T-helper 1 cell treated with Interleukin-12 subunit alpha and Interleukin-12 subunit beta and Interleukin-4 antibody, amounts not matched to agents 30 μg/mL and 1 μg/mL, for 36 hours (primary cell): ENCODE results near the gene ZFHX3.

Source experiments
- H3K27ac Mint-ChIP-seq: one replicate; pipeline ENCODE4 v1.8.0; 2021; ENCODE audit warnings: mild to moderate bottlenecking, mixed read lengths
- H3K27me3 Mint-ChIP-seq: one replicate; pipeline ENCODE4 v1.8.0; 2021; ENCODE audit warnings: low read depth, mixed read lengths
- H3K36me3 Mint-ChIP-seq: one replicate; pipeline ENCODE4 v1.8.0; 2021; ENCODE audit warnings: low read depth, mixed read lengths
- H3K4me1 Mint-ChIP-seq: one replicate; pipeline ENCODE4 v1.8.0; 2021; ENCODE audit warnings: low read depth, mixed read lengths
- H3K4me3 Mint-ChIP-seq: one replicate; pipeline ENCODE4 v1.8.0; 2021; ENCODE audit warnings: mild to moderate bottlenecking, moderate library complexity, mixed read lengths
- H3K9me3 Mint-ChIP-seq: one replicate; pipeline ENCODE4 v1.8.0; 2021; ENCODE audit warnings: mixed read lengths

ZFHX3 gene

GRCh38 chr16:72935896-72936295 lies 112.0 kb downstream of the ZFHX3 start:
- H3K27me3 Mint-ChIP-seq: peaks cover 10% of the 10 kb centered on the region
- H3K4me3 Mint-ChIP-seq: no peak overlapping the region
- no peaks in the 10 kb centered on the region for H3K36me3 Mint-ChIP-seq
- peaks cover 14% of the 10 kb centered on the region for H3K4me1 Mint-ChIP-seq
- H3K27ac Mint-ChIP-seq: no peak overlapping the region
- H3K9me3 Mint-ChIP-seq: no peaks in the 10 kb centered on the region

DNA sequence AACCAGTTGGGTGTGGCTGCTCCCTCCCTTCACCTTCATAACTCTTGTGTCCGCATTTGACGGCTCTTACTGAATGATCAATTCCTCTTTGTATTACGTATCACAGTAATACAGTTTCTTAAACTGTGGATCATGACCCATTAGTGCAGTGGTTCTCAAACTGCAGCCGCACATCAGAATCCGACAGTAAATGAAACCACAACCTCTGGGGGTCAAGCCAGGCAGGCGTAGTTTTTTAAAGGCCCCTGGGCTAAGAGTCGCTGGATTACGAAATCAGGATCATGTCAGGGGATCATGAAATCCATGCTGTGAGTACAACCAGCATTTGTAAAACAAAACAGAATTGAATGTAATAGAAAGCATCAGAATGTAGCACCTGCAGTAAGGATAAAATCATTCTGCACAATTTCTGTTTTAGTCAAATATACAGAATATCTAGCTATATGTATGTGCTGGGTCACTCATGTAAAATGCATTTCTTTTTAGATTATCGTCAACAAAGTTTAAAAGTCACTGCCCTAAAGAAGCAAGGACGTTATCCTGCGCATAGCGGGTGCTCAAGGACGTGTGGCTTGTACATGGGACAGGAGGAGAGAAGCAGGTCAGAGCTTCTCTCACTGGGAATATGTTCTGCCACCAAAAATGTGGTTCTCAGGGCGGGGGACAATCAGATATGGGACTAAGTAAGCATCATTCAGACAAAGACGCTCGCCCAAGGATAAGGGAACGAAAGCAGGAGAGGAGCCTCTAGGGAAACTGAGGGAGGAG lies 113.1 kb downstream of the ZFHX3 start:
- Mint-ChIP-seq H3K4me3 (no peak overlapping the region), H3K9me3 (no peaks in the 10 kb centered on the region), H3K4me1 (peaks cover 14% of the 10 kb centered on the region), H3K36me3 (no peaks in the 10 kb centered on the region), H3K27ac (no peak overlapping the region), H3K27me3 (peaks cover 10% of the 10 kb centered on the region)

- Mint-ChIP-seq H3K4me3 (no peak overlapping the region), H3K27ac (peak overlapping the region; percentile 37), H3K27me3 (peaks cover 10% of the 10 kb centered on the region), H3K36me3 (no peaks in the 10 kb centered on the region), H3K9me3 (no peaks in the 10 kb centered on the region), H3K4me1 (peaks cover 14% of the 10 kb centered on the region)
Observed at GRCh38 chr16:72932677-72933335, 115.1 kb downstream of the ZFHX3 start.

- Mint-ChIP-seq H3K27me3 (peaks cover 10% of the 10 kb centered on the region), H3K36me3 (no peaks in the 10 kb centered on the region), H3K4me1 (peaks cover 14% of the 10 kb centered on the region), H3K4me3 (peak overlapping the region; percentile 66), H3K27ac (peak overlapping the region; percentile 87), H3K9me3 (no peaks in the 10 kb centered on the region)
Observed at GRCh38 chr16:72932050-72932449, 115.9 kb downstream of the ZFHX3 start.

DNA sequence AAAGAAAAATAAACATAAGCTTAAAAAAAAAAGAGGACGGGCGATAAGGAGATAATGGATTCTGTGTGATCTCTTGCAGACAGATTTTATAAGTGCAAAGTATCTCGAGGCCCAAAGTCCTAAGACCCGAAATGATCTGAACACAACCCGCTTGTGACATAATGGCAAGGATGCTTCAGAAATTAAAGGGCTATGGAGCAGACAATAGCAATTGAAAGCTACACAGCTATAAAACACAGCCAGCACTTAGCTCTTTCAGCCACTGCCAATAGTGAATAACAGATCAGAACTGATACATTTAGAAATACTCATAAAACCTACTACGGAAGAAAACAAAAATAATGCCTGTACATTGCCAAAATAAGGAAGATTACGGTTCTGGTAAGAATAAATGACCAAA lies 117.5 kb downstream of the ZFHX3 start:
- Mint-ChIP-seq H3K4me1 (peaks cover 14% of the 10 kb centered on the region), H3K9me3 (no peaks in the 10 kb centered on the region)

DNA sequence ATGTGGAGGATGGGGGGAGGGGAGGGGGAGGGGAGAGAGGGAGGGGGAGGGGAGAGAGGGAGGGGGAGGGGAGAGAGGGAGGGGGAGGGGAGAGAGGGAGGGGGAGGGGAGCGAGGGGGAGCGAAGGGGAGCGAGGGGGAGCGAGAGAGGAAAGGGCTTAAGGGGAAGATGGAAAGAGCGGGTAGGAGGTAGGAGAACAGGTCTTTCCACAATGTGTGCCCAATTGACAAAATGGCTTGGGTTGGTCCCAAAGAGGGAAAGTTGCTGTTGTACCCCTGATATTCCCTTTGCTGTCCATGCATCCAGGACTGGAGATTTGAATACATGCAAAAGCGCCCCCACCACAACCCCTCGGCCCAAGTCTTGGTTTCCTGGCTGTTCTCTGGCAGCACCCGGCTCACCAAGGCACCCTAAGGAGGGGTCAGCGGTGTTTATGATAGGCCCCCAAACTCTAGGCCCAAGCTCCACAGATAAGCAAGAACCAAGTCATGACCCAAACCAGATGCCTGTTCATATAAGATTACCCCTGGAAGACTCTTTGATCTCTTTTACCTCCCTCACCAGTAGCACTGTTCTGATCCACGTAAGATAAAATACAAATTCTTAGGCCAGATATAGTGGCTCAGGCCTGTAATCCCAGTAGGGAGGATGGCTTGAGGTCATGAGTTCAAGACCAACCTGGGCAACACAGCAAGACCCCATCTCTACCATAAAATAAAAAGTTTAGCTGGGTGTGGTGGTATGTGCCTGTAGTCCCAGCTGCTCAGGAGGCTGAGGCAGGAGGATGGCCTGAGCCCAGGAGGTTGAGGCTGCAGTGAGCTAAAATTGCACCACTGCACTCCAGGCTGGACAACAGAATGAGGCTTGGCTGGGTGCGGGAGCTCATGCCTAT lies 119.6 kb downstream of the ZFHX3 start:
- Mint-ChIP-seq H3K27ac (no peak overlapping the region), H3K9me3 (no peaks in the 10 kb centered on the region), H3K4me1 (peaks cover 14% of the 10 kb centered on the region), H3K36me3 (no peaks in the 10 kb centered on the region), H3K4me3 (no peak overlapping the region), H3K27me3 (no peaks in the 10 kb centered on the region)

More for the DNA sequence above, 117.5 kb downstream of the ZFHX3 start:
- Mint-ChIP-seq H3K27me3 (no peaks in the 10 kb centered on the region), H3K27ac (no peak overlapping the region), H3K4me3 (no peak overlapping the region), H3K36me3 (no peaks in the 10 kb centered on the region)

DNA sequence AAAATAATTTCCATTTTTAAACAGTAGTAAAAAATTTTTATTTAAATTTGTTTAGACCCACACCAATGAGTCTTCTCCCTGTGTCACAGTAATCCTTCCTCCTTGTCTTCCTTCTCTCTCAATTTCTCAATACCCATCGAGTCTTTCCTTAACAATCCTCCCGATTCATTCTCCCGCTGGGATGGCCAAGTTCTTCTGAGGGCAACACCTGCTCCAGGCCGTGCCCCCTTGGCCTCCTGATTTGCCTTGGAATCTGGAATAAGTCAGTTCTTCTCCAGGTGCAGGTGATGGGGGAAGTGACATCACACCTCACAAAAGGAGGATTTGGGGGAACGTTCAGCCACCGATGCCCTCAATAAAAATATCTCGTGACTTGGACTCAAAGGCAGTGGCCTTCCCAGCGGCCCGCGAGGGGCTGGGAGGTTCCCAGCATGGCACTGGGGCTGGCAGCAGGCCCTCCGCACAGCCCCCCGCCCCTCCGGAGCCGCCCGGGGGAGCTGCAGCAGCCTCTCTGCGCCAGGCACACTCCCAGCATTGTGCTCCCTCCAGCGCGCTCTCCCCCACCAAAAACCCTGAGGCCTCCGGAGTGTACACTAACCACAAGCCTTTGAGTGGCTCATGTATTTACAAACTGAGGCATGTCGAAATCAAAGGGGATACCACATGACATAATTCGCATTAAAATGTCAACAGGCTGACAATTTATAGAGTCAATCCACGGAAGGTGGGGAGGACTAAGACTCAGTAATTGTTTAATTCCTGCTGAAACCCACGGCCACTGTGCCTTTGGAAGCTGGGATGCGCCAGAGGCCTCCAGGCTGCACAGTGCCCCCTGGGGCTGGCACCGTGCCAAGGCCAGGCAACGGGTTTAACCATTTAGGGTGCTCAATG lies 120.5 kb downstream of the ZFHX3 start:
- peaks cover 3% of the 10 kb centered on the region for H3K9me3 Mint-ChIP-seq
- H3K4me1 Mint-ChIP-seq: peaks cover 14% of the 10 kb centered on the region
- no peaks in the 10 kb centered on the region for H3K36me3 Mint-ChIP-seq
- H3K27ac Mint-ChIP-seq: no peak overlapping the region
- H3K27me3 Mint-ChIP-seq: no peaks in the 10 kb centered on the region
- no peak overlapping the region for H3K4me3 Mint-ChIP-seq

- Mint-ChIP-seq H3K9me3 (peaks cover 7% of the 10 kb centered on the region), H3K4me3 (no peak overlapping the region), H3K27ac (no peak overlapping the region), H3K27me3 (no peaks in the 10 kb centered on the region), H3K36me3 (no peaks in the 10 kb centered on the region), H3K4me1 (peaks cover 10% of the 10 kb centered on the region)
Observed at GRCh38 chr16:72926177-72927070, 121.5 kb downstream of the ZFHX3 start.

GRCh38 chr16:72925631-72925979 lies 122.3 kb downstream of the ZFHX3 start:
- Mint-ChIP-seq H3K27me3 (peaks cover 3% of the 10 kb centered on the region), H3K27ac (no peak overlapping the region), H3K9me3 (peaks cover 7% of the 10 kb centered on the region), H3K36me3 (no peaks in the 10 kb centered on the region), H3K4me1 (peaks cover 15% of the 10 kb centered on the region), H3K4me3 (no peak overlapping the region)

DNA sequence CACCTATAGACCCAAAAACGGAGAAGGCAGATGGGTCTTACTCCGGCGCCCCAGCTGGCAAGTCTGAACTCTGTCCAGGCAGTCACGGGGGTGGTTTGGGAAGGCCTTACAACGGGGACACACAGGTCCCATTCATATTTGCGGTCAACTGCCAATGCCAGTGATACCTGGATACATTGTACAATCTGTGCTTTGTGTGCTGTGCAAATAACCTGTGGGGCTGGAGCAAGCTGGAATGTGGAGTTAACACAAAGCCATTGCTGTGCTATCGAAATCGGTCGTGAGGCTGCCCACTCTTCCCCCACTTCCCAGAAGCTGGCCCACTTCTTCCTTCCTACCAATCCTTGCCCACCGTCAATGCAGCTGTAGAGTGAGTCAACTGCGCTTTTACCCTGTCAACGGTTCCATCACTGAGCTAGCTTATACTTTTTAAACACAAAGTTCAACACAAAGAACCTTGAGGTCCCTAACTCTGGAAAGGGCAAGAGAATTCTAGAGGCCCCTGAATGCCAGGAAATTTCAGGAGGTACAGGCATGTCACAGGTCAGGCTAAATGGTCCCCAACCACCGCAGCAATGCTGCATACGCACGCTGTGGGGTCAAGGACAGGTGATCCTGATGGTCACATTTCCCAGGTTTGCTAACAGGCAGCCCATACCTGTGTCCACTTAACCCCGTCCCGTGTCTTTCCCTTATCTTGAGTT lies 122.8 kb downstream of the ZFHX3 start:
- Mint-ChIP-seq H3K27me3 (peaks cover 3% of the 10 kb centered on the region), H3K36me3 (no peaks in the 10 kb centered on the region), H3K9me3 (peaks cover 7% of the 10 kb centered on the region), H3K27ac (no peak overlapping the region), H3K4me3 (no peak overlapping the region), H3K4me1 (peaks cover 17% of the 10 kb centered on the region)

DNA sequence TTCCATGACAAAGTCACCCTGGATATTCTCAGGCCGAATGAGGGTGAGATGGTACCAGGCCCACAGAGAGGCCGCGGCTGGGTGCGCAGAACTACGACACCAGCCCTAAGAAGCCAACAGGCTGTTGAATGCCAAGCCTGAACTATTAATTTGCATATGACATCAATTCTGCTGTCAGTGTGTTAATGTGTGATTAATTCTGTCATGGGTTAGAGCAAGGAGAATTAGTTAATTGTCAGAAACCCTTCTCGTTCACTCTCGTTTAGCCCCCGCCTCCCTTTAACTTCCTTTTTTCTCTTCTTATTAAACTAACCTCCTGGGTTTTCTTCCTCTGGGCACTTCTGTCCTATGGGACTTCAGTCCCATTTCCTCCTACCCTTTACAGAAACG lies 123.4 kb downstream of the ZFHX3 start:
- Mint-ChIP-seq H3K27ac (no peak overlapping the region), H3K4me3 (no peak overlapping the region), H3K36me3 (no peaks in the 10 kb centered on the region), H3K9me3 (peaks cover 7% of the 10 kb centered on the region), H3K4me1 (peaks cover 20% of the 10 kb centered on the region), H3K27me3 (peaks cover 3% of the 10 kb centered on the region)

DNA sequence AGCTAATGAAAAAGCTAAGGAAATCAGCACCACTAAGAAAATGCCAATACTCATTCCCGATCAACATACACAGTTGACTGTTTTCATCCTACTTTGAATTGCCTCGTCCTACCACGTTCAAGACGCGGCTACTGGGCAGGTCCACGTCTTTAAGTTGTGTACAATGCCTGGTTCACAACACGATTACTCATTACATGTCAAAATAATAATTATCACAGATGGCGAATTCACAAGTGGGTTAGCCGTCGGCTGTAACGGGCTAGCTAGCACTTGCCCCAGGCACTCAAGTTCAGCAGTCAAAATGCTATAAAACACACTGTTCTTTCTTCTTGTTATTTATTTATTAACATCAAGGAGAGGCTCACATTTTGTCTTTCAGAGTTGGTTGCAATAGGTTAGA lies 124.2 kb downstream of the ZFHX3 start:
- Mint-ChIP-seq H3K27me3 (peaks cover 3% of the 10 kb centered on the region), H3K4me3 (no peak overlapping the region), H3K4me1 (peaks cover 20% of the 10 kb centered on the region), H3K9me3 (peaks cover 7% of the 10 kb centered on the region), H3K36me3 (no peaks in the 10 kb centered on the region), H3K27ac (no peak overlapping the region)

- no peak overlapping the region for H3K27ac Mint-ChIP-seq
- peak overlapping the region; percentile 50 for H3K4me3 Mint-ChIP-seq
- peaks cover 7% of the 10 kb centered on the region for H3K9me3 Mint-ChIP-seq
- H3K27me3 Mint-ChIP-seq: peaks cover 3% of the 10 kb centered on the region
- peaks cover 2% of the 10 kb centered on the region for H3K36me3 Mint-ChIP-seq
- H3K4me1 Mint-ChIP-seq: peaks cover 21% of the 10 kb centered on the region
Observed at GRCh38 chr16:72922714-72923113, 125.2 kb downstream of the ZFHX3 start.
